Measurements from ENCODE around the gene GRK4. TPM values are rescaled to one million over a fixed set of nuclear protein-coding genes. Genes with fewer than 3 reads are reported as not detected.

Gene GRK4
- total RNA-seq, 1 experiment from 2014 or later = 2.5 TPM

DNA sequence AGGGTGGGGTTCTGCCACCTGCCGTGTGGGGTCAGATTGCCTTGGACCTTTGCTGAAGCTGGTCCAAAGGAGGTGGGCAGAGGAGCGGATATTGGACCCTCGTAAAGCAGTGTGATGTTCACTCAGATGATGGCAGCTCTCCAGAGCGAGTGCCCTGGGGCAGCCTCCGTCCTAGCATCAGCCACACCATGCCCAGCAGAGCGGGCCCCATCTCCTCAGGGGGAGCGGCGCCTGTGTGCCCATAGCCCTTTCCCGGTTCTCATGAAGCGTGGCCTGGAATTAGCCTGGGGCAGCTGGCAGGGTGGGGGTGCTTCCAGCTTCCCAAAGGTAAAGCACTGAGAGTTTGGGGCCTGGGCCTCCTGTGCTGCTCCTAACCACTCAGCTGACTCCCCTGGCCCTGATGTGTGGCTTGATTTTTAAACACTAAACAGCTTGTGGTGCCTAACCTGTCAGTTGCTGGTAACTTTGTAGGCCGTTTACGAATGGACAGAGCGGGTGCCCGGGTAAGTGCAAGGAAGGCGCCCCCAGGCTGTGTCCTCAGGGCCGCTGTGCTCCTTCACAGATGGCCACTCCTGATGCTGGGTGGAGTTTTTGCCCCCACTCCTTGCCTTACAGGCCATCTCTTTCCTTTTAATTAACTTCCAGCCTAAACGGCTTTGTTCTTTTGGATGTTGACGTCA, 36.2 kb upstream of the GRK4 start:
- Histone ChIP-seq H3K9me3 (ENCODE audit: control insufficient read depth, insufficient read depth, low read depth, low read length) (no peaks in the 10 kb centered on the region), H3K27ac (ENCODE audit: low read length) (no peak overlapping the region), H3K4me3 (ENCODE audit: low read depth in 2 of 2, low read length in 2 of 2) (no peak overlapping the region), H3K36me3 (ENCODE audit: control insufficient read depth, insufficient read depth, low read length) (no peaks in the 10 kb centered on the region), H3K27me3 (ENCODE audit: control insufficient read depth, insufficient read depth, low read length) (no peaks in the 10 kb centered on the region), H3K4me1 (ENCODE audit: control insufficient read depth, insufficient read depth, low read length) (peaks cover 12% of the 10 kb centered on the region; the same call in 1 of the 2 replicates)
- in situ Hi-C loops (cut with HindIII; ENCODE audit: low pct_unique_long_range_greater_than_20kb, low sequenced_read_pairs) = no loop called here
- intact Hi-C loops (cut with micrococcal nuclease; ENCODE audit: unreplicated experiment) = no loop called here
- ChIA-PET CTCF (no interaction called here), POLR2A (no interaction called here)
- TF ChIP-seq SIN3A (IDR thresholded peaks at IDR 0.05; ENCODE audit: borderline replicate concordance, insufficient read depth, low read depth, low read length) = no peak
- TF ChIP-seq, protein P1, sequence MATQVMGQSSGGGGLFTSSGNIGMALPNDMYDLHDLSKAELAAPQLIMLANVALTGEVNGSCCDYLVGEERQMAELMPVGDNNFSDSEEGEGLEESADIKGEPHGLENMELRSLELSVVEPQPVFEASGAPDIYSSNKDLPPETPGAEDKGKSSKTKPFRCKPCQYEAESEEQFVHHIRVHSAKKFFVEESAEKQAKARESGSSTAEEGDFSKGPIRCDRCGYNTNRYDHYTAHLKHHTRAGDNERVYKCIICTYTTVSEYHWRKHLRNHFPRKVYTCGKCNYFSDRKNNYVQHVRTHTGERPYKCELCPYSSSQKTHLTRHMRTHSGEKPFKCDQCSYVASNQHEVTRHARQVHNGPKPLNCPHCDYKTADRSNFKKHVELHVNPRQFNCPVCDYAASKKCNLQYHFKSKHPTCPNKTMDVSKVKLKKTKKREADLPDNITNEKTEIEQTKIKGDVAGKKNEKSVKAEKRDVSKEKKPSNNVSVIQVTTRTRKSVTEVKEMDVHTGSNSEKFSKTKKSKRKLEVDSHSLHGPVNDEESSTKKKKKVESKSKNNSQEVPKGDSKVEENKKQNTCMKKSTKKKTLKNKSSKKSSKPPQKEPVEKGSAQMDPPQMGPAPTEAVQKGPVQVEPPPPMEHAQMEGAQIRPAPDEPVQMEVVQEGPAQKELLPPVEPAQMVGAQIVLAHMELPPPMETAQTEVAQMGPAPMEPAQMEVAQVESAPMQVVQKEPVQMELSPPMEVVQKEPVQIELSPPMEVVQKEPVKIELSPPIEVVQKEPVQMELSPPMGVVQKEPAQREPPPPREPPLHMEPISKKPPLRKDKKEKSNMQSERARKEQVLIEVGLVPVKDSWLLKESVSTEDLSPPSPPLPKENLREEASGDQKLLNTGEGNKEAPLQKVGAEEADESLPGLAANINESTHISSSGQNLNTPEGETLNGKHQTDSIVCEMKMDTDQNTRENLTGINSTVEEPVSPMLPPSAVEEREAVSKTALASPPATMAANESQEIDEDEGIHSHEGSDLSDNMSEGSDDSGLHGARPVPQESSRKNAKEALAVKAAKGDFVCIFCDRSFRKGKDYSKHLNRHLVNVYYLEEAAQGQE (IDR thresholded peaks at IDR 0.05; ENCODE audit: insufficient read depth in 1 of 2, low read depth in 2 of 2, low read length in 1 of 2) = no peak
- TF ChIP-seq POLR2AphosphoS5 (IDR thresholded peaks at IDR 0.05; ENCODE audit: low read depth, low read length) = no peak
- TF ChIP-seq TCF7L2 (IDR thresholded peaks at IDR 0.05; ENCODE audit: low read depth, low read length) = no peak
- TF ChIP-seq, protein P2, sequence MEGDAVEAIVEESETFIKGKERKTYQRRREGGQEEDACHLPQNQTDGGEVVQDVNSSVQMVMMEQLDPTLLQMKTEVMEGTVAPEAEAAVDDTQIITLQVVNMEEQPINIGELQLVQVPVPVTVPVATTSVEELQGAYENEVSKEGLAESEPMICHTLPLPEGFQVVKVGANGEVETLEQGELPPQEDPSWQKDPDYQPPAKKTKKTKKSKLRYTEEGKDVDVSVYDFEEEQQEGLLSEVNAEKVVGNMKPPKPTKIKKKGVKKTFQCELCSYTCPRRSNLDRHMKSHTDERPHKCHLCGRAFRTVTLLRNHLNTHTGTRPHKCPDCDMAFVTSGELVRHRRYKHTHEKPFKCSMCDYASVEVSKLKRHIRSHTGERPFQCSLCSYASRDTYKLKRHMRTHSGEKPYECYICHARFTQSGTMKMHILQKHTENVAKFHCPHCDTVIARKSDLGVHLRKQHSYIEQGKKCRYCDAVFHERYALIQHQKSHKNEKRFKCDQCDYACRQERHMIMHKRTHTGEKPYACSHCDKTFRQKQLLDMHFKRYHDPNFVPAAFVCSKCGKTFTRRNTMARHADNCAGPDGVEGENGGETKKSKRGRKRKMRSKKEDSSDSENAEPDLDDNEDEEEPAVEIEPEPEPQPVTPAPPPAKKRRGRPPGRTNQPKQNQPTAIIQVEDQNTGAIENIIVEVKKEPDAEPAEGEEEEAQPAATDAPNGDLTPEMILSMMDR (IDR thresholded peaks at IDR 0.05) = no peak
- ATAC-seq = no peak
- no TSS peak for BruUV-seq (replicated peaks)
- no peak for DNase-seq (ENCODE audit: low read depth, low spot score)

DNA sequence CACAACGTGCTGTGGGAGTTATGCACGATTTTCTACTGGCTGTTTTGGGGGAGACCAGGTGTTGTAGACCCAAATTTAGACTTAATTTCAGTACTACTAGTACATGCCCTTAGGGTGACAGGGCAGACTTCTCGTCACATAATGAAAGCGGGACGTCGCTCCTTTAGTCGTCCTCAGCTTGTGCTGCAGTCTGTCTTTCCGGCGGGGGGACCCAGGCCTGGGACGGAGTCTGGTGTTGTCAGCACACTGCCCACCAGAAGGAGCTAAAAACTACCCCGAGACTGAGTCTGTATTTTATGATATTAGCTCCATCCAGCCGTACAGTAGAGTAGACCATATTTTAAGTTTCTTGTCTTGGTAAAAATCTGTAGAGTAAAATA, 35.7 kb upstream of the GRK4 start:
- Histone ChIP-seq H3K27ac (ENCODE audit: low read length) (no peak overlapping the region), H3K27me3 (ENCODE audit: control insufficient read depth, insufficient read depth, low read length) (no peaks in the 10 kb centered on the region), H3K36me3 (ENCODE audit: control insufficient read depth, insufficient read depth, low read length) (no peaks in the 10 kb centered on the region), H3K4me3 (ENCODE audit: low read depth in 2 of 2, low read length in 2 of 2) (no peak overlapping the region), H3K9me3 (ENCODE audit: control insufficient read depth, insufficient read depth, low read depth, low read length) (no peaks in the 10 kb centered on the region), H3K4me1 (ENCODE audit: control insufficient read depth, insufficient read depth, low read length) (peaks cover 16% of the 10 kb centered on the region; the same call in 1 of the 2 replicates)
- ChIA-PET POLR2A (no interaction called here), CTCF (no interaction called here)
- DNase-seq (ENCODE audit: low read depth, low spot score) = no peak
- no peak for TF ChIP-seq POLR2AphosphoS5 (IDR thresholded peaks at IDR 0.05; ENCODE audit: low read depth, low read length)
- in situ Hi-C loops (cut with HindIII; ENCODE audit: low pct_unique_long_range_greater_than_20kb, low sequenced_read_pairs) (no loop called here), intact Hi-C loops (cut with micrococcal nuclease; ENCODE audit: unreplicated experiment) (no loop called here)
- no peak for ATAC-seq
- BruUV-seq (replicated peaks) = no TSS peak
